Inferior parietal cortex (tissue), 1 donor: ENCODE results near the gene ARHGEF28.
A peak's percentile ranks its signal among the peaks of the same experiment; 100 is the strongest.

Source experiments
- DNase-seq: peaks from one replicate; pipeline ENCODE4 v3.0.0-alpha.2; 2016; ENCODE audit errors: extremely low spot score

The ARHGEF28 gene

GRCh38 chr5:73935719-73936118 is 309.7 kb downstream of the ARHGEF28 start:
- no peak for DNase-seq

- no peak for DNase-seq
Measured at GRCh38 chr5:73938280-73938937, 312.4 kb downstream of the ARHGEF28 start.

GRCh38 chr5:73938938-73939320 is 312.9 kb downstream of the ARHGEF28 start:
- DNase-seq = no peak

- no peak for DNase-seq
Measured at GRCh38 chr5:73939557-73939956, 313.6 kb downstream of the ARHGEF28 start.

- no peak for DNase-seq
Measured at GRCh38 chr5:73940026-73940425, 314.0 kb downstream of the ARHGEF28 start.

- DNase-seq = no peak
Measured at GRCh38 chr5:73940801-73941200, 314.8 kb downstream of the ARHGEF28 start.

GRCh38 chr5:73942783-73943182 is 316.8 kb downstream of the ARHGEF28 start:
- no peak for DNase-seq

GRCh38 chr5:73943397-73943796 is 317.4 kb downstream of the ARHGEF28 start:
- no peak for DNase-seq

- DNase-seq = no peak
Measured at GRCh38 chr5:73944581-73944980, 318.6 kb downstream of the ARHGEF28 start.

GRCh38 chr5:73945505-73945904 is 319.5 kb downstream of the ARHGEF28 start:
- DNase-seq = no peak

GRCh38 chr5:73946278-73946677 is 320.3 kb downstream of the ARHGEF28 start:
- DNase-seq = no peak

- no peak for DNase-seq
Measured at GRCh38 chr5:73946919-73947602, 321.1 kb downstream of the ARHGEF28 start.

- DNase-seq = no peak
Measured at GRCh38 chr5:73947906-73948640, 322.1 kb downstream of the ARHGEF28 start.

- no peak for DNase-seq
Measured at GRCh38 chr5:73948720-73949119, 322.7 kb downstream of the ARHGEF28 start.

GRCh38 chr5:73950441-73950873 is 324.5 kb downstream of the ARHGEF28 start:
- DNase-seq = no peak

GRCh38 chr5:73950912-73951430 is 325.0 kb downstream of the ARHGEF28 start:
- DNase-seq = no peak

GRCh38 chr5:73952872-73953271 is 326.9 kb downstream of the ARHGEF28 start:
- no peak for DNase-seq

- no peak for DNase-seq
Measured at GRCh38 chr5:73954381-73954780, 328.4 kb downstream of the ARHGEF28 start.

- peak; percentile 53 for DNase-seq
Measured at GRCh38 chr5:73955271-73955846, 329.4 kb downstream of the ARHGEF28 start.

GRCh38 chr5:73957397-73958001 is 331.5 kb downstream of the ARHGEF28 start:
- DNase-seq = no peak

GRCh38 chr5:73958037-73958436 is 332.0 kb downstream of the ARHGEF28 start:
- DNase-seq = no peak

GRCh38 chr5:73960023-73960422 is 334.0 kb downstream of the ARHGEF28 start:
- DNase-seq = no peak
